Spleen (tissue), 11 donors: Measurements from ENCODE around the gene TMEM109. TPM values are rescaled to one million over a fixed set of nuclear protein-coding genes. Genes with fewer than 3 reads are reported as not detected.
A peak's percentile ranks its signal among the peaks of the same experiment; 100 is the strongest.

ENCODE experiments used
- DNase-seq: peaks from one replicate; pipeline ENCODE4 v3.0.0-alpha.2; 2020
- H3K27ac ChIP-seq, 8 donors: fragments of 200-600 bp; sonication (generic) in 7 of 8; 1 replicate in 4 of 8; 2 replicates in 4 of 8; pipeline versions ENCODE4 v1.5.0 to v1.8.0; 2016 to 2021; ENCODE audit warnings: inconsistent platforms in 4 of 8, mild to moderate bottlenecking in 4 of 8, moderate library complexity in 1 of 8
- H3K27me3 ChIP-seq, 7 donors: fragments of 200-600 bp; sonication (generic) in 6 of 7; replicated peaks in 1 of 7; 1 replicate in 4 of 7; 2 replicates in 3 of 7; pipeline versions ENCODE4 v1.5.0 to v1.8.0; 2016 to 2021; ENCODE audit warnings: inconsistent platforms in 3 of 7, mild to moderate bottlenecking in 1 of 7
- H3K36me3 ChIP-seq, 6 donors: fragments of 200-600 bp; sonication (generic) in 5 of 6; 1 replicate in 4 of 6; 2 replicates in 2 of 6; pipeline versions ENCODE4 v1.5.0 to v1.8.0; 2016 to 2021; ENCODE audit warnings: inconsistent platforms in 2 of 6
- H3K4me1 ChIP-seq, 6 donors: fragments of 200-600 bp; sonication (generic) in 5 of 6; 1 replicate in 3 of 6; 2 replicates in 3 of 6; pipeline versions ENCODE4 v1.5.0 to v1.8.0; 2016 to 2021; ENCODE audit warnings: inconsistent platforms in 3 of 6
- H3K4me3 ChIP-seq, 8 donors: fragments of 200-600 bp; sonication (generic) in 7 of 8; 1 replicate in 4 of 8; 2 replicates in 4 of 8; pipeline versions ENCODE4 v1.5.0 to v1.8.0; 2016 to 2021; ENCODE audit warnings: inconsistent platforms in 4 of 8, mild to moderate bottlenecking in 4 of 8, moderate library complexity in 2 of 8
- H3K9me3 ChIP-seq, 8 donors: fragments of 200-600 bp; sonication (generic) in 7 of 8; 1 replicate in 4 of 8; 2 replicates in 4 of 8; pipeline versions ENCODE4 v1.5.0 to v1.8.0; 2016 to 2021; ENCODE audit warnings: inconsistent platforms in 4 of 8
- CTCF ChIP-seq, 11 experiments: fragments of 200-600 bp in 7 of 11; fragments of 450-650 bp in 4 of 11; sonication (generic) in 4 of 11; IDR thresholded peaks in 8 of 11; conservative IDR thresholded peaks in 3 of 11; 1 replicate in 7 of 11; 2 replicates in 4 of 11; pipeline versions ENCODE4 v1.4.0 to v1.8.0; 2016 to 2021; ENCODE audit warnings: antibody characterized with exemption in 11 of 11, inconsistent platforms in 4 of 11, mild to moderate bottlenecking in 1 of 11
- POLR2A ChIP-seq, 3 donors: fragments of 450-650 bp; IDR thresholded peaks; one replicate each; pipeline ENCODE4 v1.5.1; 2017; ENCODE audit warnings: antibody characterized with exemption in 3 of 3, mild to moderate bottlenecking in 1 of 3
- POLR2AphosphoS5 ChIP-seq, 3 donors: sonication (generic); formaldehyde crosslinking; IDR thresholded peaks; one replicate each; pipeline ENCODE4 v1.5.1; 2017; ENCODE audit warnings: antibody characterized with exemption in 3 of 3
- WGBS, 5 donors: extraction: QIAGEN DNeasy Blood & Tissue Kit in 3 of 5; methylation state at CpG; one replicate each; pipeline versions ENCODE4 v1.1.5 to v1.1.7; 2013 to 2018; 5-methylcytosine and 5-hydroxymethylcytosine counted together
- intact Hi-C: fragments of 100-400 bp; cut with DNase I; formaldehyde crosslinking; loops from one replicate; pipeline ENCODE4 v1.15.0; 2023; ENCODE audit warnings: low total_unique reads
- polyA plus RNA-seq, 3 donors: library from polyadenylated mRNA; stranded (reverse); fragments of 200-250 nt; gene quantifications; one replicate each; pipeline ENCODE4 v1.2.1, GENCODE V29; 2013
- total RNA-seq, 7 donors: library from RNA; depleted of rRNA in 3 of 7; stranded (reverse); fragments of >200 nt in 3 of 7; fragmentation: NEBNext Ultra II Directional in 4 of 7; extraction: Animal tissue kit (Norgen Biotek cat#: 25700) in 4 of 7; gene quantifications; one replicate each; pipeline versions ENCODE4 v1.1.0 to v1.2.1, GENCODE V29; 2016 to 2021
- donor health status: healthy with polysubstance abuse.
- donor health status: DM: no; HTN: no; CAD: no; lungs with moderate emphysema.
- donor health status: DM: no; HTN: no; CAD: no.
- donor health status: Bipolar disorder and iron deficiency.
- donor health status: healthy.
- donor health status: DM: no; HTN: no; CAD: no.
- donor health status: DM: yes; HTN: yes; CAD: no.

Gene TMEM109
- total and polyA plus RNA-seq, 10 donors = 53.6 to 125 (median 102) TPM

GRCh38 chr11:60878245-60879101 is 35.5 kb upstream of the TMEM109 start:
- Histone ChIP-seq H3K4me1 (no peaks in the 10 kb centered on the region), H3K27me3 (no peaks in the 10 kb centered on the region), H3K9me3 (no peaks in the 10 kb centered on the region), H3K4me3 (no peak overlapping the region), H3K27ac (no peak overlapping the region), H3K36me3 (peaks cover 0 to 63% (median 20%) of the 10 kb centered on the region in 6 donors)
- intact Hi-C loops = no loop called here
- WGBS, 5 donors = 75 to 80% (median 80%) methylated on average over 5 of the region's 5 CpGs
- no peak for TF ChIP-seq POLR2AphosphoS5 (IDR thresholded peaks at IDR 0.05)
- TF ChIP-seq POLR2A (IDR thresholded peaks at IDR 0.05) = no peak
- no peak for TF ChIP-seq CTCF (IDR thresholded peaks at IDR 0.05 in 8 of 11, conservative IDR thresholded peaks at IDR 0.05 in 3 of 11)
- peak; percentile 6 for DNase-seq

GRCh38 chr11:60879104-60879503 is 34.9 kb upstream of the TMEM109 start:
- intact Hi-C loops = no loop called here
- no peak overlapping the region for H3K4me3 ChIP-seq
- peaks cover 0 to 63% (median 20%) of the 10 kb centered on the region in 6 donors for H3K36me3 ChIP-seq
- H3K27ac ChIP-seq = no peak overlapping the region
- no peaks in the 10 kb centered on the region for H3K27me3 ChIP-seq
- H3K9me3 ChIP-seq = no peaks in the 10 kb centered on the region
- WGBS, 5 donors = 85 to 91% (median 88%) methylated on average over 1 of the region's 1 CpG
- no peaks in the 10 kb centered on the region for H3K4me1 ChIP-seq
- TF ChIP-seq POLR2A (IDR thresholded peaks at IDR 0.05) (no peak), CTCF (IDR thresholded peaks at IDR 0.05 in 8 of 11, conservative IDR thresholded peaks at IDR 0.05 in 3 of 11) (no peak), POLR2AphosphoS5 (IDR thresholded peaks at IDR 0.05) (no peak)
- DNase-seq = no peak

GRCh38 chr11:60879971-60880588 is 33.9 kb upstream of the TMEM109 start:
- intact Hi-C loops = no loop called here
- TF ChIP-seq POLR2A (IDR thresholded peaks at IDR 0.05) = no peak
- TF ChIP-seq POLR2AphosphoS5 (IDR thresholded peaks at IDR 0.05) = no peak
- TF ChIP-seq CTCF (IDR thresholded peaks at IDR 0.05 in 8 of 11, conservative IDR thresholded peaks at IDR 0.05 in 3 of 11) = no peak
- H3K27me3 ChIP-seq = no peaks in the 10 kb centered on the region
- DNase-seq = no peak
- H3K4me3 ChIP-seq = no peak overlapping the region
- H3K27ac ChIP-seq = no peak overlapping the region
- H3K9me3 ChIP-seq = no peaks in the 10 kb centered on the region
- H3K4me1 ChIP-seq = no peaks in the 10 kb centered on the region
- H3K36me3 ChIP-seq = peaks cover 0 to 55% (median 20%) of the 10 kb centered on the region in 6 donors
- 82 to 87% (median 86%) methylated on average over 5 of the region's 5 CpGs for WGBS, 5 donors

GRCh38 chr11:60880643-60881282 is 33.2 kb upstream of the TMEM109 start:
- DNase-seq = no peak
- H3K4me1 ChIP-seq = no peaks in the 10 kb centered on the region
- peaks cover 0 to 52% (median 20%) of the 10 kb centered on the region in 6 donors for H3K36me3 ChIP-seq
- TF ChIP-seq CTCF (IDR thresholded peaks at IDR 0.05 in 8 of 11, conservative IDR thresholded peaks at IDR 0.05 in 3 of 11) (no peak), POLR2AphosphoS5 (IDR thresholded peaks at IDR 0.05) (no peak), POLR2A (IDR thresholded peaks at IDR 0.05) (no peak)
- H3K9me3 ChIP-seq = no peaks in the 10 kb centered on the region
- no peak overlapping the region for H3K27ac ChIP-seq
- H3K4me3 ChIP-seq = no peak overlapping the region
- intact Hi-C loops = no loop called here
- 89 to 92% (median 90%) methylated on average over 8 of the region's 8 CpGs for WGBS, 5 donors
- no peaks in the 10 kb centered on the region for H3K27me3 ChIP-seq
